ENCODE data around the gene ITGB4.

DNA sequence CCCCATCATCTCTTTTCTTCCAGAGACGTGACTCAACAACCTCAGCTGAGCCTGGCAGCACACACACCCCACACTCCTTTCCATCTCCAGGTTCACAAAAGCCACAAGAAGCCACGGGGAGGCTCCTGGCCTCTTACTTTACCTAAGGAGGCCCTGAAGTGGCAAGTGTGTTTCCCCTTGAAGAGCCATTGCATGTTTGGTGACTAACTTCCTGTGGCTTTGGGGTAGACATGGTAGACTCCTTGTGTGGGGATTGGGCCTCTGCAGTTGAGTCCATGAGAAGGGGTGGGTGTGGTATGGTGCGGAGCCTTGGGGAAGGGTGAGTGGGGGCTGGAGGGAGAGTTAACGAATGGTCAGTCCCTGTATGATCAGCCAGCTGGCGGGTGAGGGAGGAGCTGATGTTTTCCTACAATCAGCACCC lies 29.9 kb upstream of the ITGB4 start:
- no peak for TF ChIP-seq EZH2phosphoT487 (IDR thresholded peaks at IDR 0.05; ENCODE audit: low read length)
- no peak for TF ChIP-seq CTCF (IDR thresholded peaks at IDR 0.05; ENCODE audit: low read length)
